Measurements from ENCODE around the gene TIMM50.

DNA sequence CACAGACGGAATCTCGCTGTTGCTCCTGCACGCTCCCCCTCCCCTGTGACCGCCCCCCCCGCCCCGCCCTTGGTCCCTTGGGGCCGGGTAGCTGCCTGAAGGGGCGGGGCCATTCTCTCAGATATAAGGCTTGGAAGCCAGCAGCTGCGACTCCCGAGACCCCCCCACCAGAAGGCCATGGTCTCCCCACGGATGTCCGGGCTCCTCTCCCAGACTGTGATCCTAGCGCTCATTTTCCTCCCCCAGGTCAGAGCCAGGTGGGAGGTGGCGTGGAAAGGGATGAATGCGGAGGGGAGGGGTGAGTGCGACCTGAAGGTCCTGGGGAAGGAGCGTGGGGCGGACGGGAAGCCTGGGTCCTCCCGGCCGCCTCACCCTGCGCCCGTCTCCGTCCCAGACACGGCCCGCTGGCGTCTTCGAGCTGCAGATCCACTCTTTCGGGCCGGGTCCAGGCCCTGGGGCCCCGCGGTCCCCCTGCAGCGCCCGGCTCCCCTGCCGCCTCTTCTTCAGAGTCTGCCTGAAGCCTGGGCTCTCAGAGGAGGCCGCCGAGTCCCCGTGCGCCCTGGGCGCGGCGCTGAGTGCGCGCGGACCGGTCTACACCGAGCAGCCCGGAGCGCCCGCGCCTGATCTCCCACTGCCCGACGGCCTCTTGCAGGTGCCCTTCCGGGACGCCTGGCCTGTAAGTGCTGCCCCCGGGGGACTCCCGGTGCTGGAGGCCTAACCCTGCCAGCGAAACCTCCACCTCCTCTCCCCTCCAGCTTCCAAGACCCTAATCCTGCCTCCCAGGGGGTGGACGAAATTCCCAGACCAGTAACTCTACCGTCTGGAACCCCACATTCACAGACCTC is 18.4 kb downstream of the TIMM50 start, which contains the start of gene DLL3:
- TF ChIP-seq CTCF (IDR thresholded peaks at IDR 0.05; ENCODE audit: control extremely low read depth in 1 of 3, insufficient read depth in 1 of 3, low read depth in 1 of 3, low read length in 3 of 3): no peak
- TF ChIP-seq EGR1 (IDR thresholded peaks at IDR 0.05; ENCODE audit: borderline replicate concordance, low read depth, low read length): no peak
- no peak for TF ChIP-seq EP300 (IDR thresholded peaks at IDR 0.05; ENCODE audit: borderline replicate concordance in 1 of 2, low read depth in 2 of 2, low read length in 2 of 2)
- TF ChIP-seq NRF1 (IDR thresholded peaks at IDR 0.05; ENCODE audit: low read depth, low read length): no peak
- TF ChIP-seq MAFK (IDR thresholded peaks at IDR 0.05; ENCODE audit: low read depth, low read length): no peak
- TF ChIP-seq, protein P1, sequence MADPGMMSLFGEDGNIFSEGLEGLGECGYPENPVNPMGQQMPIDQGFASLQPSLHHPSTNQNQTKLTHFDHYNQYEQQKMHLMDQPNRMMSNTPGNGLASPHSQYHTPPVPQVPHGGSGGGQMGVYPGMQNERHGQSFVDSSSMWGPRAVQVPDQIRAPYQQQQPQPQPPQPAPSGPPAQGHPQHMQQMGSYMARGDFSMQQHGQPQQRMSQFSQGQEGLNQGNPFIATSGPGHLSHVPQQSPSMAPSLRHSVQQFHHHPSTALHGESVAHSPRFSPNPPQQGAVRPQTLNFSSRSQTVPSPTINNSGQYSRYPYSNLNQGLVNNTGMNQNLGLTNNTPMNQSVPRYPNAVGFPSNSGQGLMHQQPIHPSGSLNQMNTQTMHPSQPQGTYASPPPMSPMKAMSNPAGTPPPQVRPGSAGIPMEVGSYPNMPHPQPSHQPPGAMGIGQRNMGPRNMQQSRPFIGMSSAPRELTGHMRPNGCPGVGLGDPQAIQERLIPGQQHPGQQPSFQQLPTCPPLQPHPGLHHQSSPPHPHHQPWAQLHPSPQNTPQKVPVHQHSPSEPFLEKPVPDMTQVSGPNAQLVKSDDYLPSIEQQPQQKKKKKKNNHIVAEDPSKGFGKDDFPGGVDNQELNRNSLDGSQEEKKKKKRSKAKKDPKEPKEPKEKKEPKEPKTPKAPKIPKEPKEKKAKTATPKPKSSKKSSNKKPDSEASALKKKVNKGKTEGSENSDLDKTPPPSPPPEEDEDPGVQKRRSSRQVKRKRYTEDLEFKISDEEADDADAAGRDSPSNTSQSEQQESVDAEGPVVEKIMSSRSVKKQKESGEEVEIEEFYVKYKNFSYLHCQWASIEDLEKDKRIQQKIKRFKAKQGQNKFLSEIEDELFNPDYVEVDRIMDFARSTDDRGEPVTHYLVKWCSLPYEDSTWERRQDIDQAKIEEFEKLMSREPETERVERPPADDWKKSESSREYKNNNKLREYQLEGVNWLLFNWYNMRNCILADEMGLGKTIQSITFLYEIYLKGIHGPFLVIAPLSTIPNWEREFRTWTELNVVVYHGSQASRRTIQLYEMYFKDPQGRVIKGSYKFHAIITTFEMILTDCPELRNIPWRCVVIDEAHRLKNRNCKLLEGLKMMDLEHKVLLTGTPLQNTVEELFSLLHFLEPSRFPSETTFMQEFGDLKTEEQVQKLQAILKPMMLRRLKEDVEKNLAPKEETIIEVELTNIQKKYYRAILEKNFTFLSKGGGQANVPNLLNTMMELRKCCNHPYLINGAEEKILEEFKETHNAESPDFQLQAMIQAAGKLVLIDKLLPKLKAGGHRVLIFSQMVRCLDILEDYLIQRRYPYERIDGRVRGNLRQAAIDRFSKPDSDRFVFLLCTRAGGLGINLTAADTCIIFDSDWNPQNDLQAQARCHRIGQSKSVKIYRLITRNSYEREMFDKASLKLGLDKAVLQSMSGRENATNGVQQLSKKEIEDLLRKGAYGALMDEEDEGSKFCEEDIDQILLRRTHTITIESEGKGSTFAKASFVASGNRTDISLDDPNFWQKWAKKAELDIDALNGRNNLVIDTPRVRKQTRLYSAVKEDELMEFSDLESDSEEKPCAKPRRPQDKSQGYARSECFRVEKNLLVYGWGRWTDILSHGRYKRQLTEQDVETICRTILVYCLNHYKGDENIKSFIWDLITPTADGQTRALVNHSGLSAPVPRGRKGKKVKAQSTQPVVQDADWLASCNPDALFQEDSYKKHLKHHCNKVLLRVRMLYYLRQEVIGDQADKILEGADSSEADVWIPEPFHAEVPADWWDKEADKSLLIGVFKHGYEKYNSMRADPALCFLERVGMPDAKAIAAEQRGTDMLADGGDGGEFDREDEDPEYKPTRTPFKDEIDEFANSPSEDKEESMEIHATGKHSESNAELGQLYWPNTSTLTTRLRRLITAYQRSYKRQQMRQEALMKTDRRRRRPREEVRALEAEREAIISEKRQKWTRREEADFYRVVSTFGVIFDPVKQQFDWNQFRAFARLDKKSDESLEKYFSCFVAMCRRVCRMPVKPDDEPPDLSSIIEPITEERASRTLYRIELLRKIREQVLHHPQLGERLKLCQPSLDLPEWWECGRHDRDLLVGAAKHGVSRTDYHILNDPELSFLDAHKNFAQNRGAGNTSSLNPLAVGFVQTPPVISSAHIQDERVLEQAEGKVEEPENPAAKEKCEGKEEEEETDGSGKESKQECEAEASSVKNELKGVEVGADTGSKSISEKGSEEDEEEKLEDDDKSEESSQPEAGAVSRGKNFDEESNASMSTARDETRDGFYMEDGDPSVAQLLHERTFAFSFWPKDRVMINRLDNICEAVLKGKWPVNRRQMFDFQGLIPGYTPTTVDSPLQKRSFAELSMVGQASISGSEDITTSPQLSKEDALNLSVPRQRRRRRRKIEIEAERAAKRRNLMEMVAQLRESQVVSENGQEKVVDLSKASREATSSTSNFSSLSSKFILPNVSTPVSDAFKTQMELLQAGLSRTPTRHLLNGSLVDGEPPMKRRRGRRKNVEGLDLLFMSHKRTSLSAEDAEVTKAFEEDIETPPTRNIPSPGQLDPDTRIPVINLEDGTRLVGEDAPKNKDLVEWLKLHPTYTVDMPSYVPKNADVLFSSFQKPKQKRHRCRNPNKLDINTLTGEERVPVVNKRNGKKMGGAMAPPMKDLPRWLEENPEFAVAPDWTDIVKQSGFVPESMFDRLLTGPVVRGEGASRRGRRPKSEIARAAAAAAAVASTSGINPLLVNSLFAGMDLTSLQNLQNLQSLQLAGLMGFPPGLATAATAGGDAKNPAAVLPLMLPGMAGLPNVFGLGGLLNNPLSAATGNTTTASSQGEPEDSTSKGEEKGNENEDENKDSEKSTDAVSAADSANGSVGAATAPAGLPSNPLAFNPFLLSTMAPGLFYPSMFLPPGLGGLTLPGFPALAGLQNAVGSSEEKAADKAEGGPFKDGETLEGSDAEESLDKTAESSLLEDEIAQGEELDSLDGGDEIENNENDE (IDR thresholded peaks at IDR 0.05; ENCODE audit: insufficient replicate concordance, low read length): no peak
- TF ChIP-seq CREB1 (IDR thresholded peaks at IDR 0.05): no peak
- TF ChIP-seq CHD1 (IDR thresholded peaks at IDR 0.05; ENCODE audit: low read depth, low read length): no peak

Data from H1 (cell line).